ENCODE results near the gene CTSW.
A peak's percentile ranks its signal among the peaks of the same experiment; 100 is the strongest.

The CTSW gene

GRCh38 chr11:65907878-65908277 is 28.2 kb downstream of the CTSW start:
- no peaks in the 10 kb centered on the region for H3K27me3 ChIP-seq
- no peak for TF ChIP-seq CTCF (IDR thresholded peaks at IDR 0.05)
- H3K36me3 ChIP-seq = no peaks in the 10 kb centered on the region
- H3K9me3 ChIP-seq = no peaks in the 10 kb centered on the region
- H3K27ac ChIP-seq = no peak overlapping the region
- no peaks in the 10 kb centered on the region for H3K4me1 ChIP-seq (ENCODE audit: control insufficient read depth in 1 of 2, insufficient read depth in 1 of 2, low read depth in 1 of 2, low read length in 1 of 2)
- no peak overlapping the region for H3K4me3 ChIP-seq (ENCODE audit: low read depth in 1 of 2, low read length in 1 of 2)

- Histone ChIP-seq H3K27me3 (no peaks in the 10 kb centered on the region), H3K36me3 (peaks cover 2% of the 10 kb centered on the region), H3K4me3 (ENCODE audit: low read depth in 1 of 2, low read length in 1 of 2) (no peak overlapping the region), H3K9me3 (no peaks in the 10 kb centered on the region), H3K4me1 (ENCODE audit: control insufficient read depth in 1 of 2, insufficient read depth in 1 of 2, low read depth in 1 of 2, low read length in 1 of 2) (peaks cover 19 to 22% of the 10 kb centered on the region in 2 experiments), H3K27ac (no peak overlapping the region)
- no peak for TF ChIP-seq CTCF (IDR thresholded peaks at IDR 0.05)
These were observed 32.3 kb downstream of the CTSW start for GRCh38 chr11:65911682-65912568.

DNA sequence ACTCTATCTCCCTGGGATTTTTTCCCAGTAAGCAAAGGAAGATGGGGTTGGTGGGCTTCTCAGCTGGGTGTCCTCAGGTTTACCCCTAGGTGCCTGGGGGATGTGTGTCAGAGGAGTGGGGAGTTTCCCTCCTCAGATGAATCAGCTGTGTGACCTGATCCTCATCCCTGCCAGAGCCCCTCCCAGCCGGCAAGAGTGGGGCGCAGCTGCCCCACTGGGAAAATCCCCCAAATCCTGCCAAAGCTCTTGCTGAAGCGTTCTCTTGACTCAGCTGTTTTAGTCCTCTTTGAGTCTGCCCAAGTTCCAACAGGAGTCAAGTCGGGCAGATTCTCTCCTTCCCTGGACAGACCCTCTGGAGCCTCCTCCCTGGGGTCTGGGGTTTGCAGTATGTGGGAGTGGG is 33.2 kb downstream of the CTSW start:
- no peak for TF ChIP-seq CTCF (IDR thresholded peaks at IDR 0.05)
- H3K9me3 ChIP-seq = no peaks in the 10 kb centered on the region
- no peaks in the 10 kb centered on the region for H3K27me3 ChIP-seq
- H3K4me1 ChIP-seq (ENCODE audit: control insufficient read depth in 1 of 2, insufficient read depth in 1 of 2, low read depth in 1 of 2, low read length in 1 of 2) = peaks cover 28 to 32% of the 10 kb centered on the region in 2 experiments
- no peak overlapping the region for H3K27ac ChIP-seq
- H3K36me3 ChIP-seq = peaks cover 12% of the 10 kb centered on the region
- H3K4me3 ChIP-seq (ENCODE audit: low read depth in 1 of 2, low read length in 1 of 2) = no peak overlapping the region

DNA sequence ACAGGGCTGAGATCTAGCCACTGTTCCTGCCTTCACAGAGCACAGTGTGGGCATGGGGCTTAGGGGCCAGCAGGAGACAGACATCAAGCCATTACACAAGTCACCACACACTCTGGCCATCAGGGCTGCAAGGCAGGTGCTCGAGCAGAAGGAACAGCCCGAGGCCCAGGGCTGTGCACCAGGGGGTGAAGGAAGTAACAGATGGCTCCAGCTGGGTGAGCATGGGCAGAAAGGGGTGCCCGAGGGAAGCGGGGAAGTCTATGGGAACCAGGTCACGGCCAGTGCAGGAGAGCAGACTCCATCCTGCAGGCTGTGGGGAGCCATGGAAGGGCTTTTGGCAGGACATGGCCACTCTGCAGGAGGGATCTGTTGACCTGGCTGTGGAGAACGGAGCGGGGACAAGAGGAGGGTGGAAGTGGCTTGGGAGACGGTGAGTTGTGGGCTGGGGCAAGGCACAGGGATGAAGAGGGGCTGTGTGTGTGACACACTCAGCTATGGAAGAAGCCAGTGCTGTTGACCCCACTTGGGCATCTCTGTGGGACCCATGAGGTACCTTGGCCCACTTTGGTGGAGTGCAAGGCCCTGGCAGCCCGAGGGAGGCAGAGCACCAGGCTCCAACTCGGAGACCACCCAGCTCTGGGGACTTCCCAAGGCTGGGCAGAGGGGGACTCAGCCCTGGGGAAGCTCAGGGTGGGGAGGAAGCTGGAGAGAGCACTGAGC is 35.6 kb downstream of the CTSW start:
- Histone ChIP-seq H3K4me1 (ENCODE audit: control insufficient read depth in 1 of 2, insufficient read depth in 1 of 2, low read depth in 1 of 2, low read length in 1 of 2) (peaks cover 40 to 48% of the 10 kb centered on the region in 2 experiments), H3K27ac (peak overlapping the region; percentile 61), H3K4me3 (ENCODE audit: low read depth in 1 of 2, low read length in 1 of 2) (peak overlapping the region in 1 of 2 experiments; percentile 10), H3K27me3 (no peaks in the 10 kb centered on the region), H3K36me3 (peaks cover 12% of the 10 kb centered on the region), H3K9me3 (no peaks in the 10 kb centered on the region)
- TF ChIP-seq CTCF (IDR thresholded peaks at IDR 0.05) = no peak

DNA sequence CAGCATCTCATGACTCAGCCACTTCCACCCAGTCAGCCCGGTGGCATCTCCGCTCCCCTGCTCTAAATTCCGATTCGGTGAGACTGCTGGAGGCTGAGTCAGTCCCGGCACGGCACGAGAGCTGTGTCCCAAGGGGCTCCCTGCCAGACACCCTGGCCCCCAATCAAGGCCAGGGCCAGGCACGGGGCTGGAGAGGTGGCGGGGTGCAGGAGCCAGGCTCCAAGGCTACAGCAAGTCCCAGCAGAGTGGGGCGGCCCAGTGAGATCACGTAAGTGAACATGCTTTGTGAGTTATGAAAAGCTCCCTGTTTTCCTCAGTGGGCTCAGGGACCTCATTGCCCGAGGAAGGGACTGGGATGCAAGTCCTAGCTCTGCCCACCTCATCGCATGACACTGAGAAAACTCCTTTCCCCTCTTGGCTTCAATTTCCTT is 36.2 kb downstream of the CTSW start:
- TF ChIP-seq CTCF (IDR thresholded peaks at IDR 0.05) = no peak
- Histone ChIP-seq H3K4me1 (ENCODE audit: control insufficient read depth in 1 of 2, insufficient read depth in 1 of 2, low read depth in 1 of 2, low read length in 1 of 2) (peaks cover 46 to 54% of the 10 kb centered on the region in 2 experiments), H3K27me3 (no peaks in the 10 kb centered on the region), H3K27ac (peak overlapping the region; percentile 61), H3K9me3 (no peaks in the 10 kb centered on the region), H3K36me3 (peaks cover 12% of the 10 kb centered on the region), H3K4me3 (ENCODE audit: low read depth in 1 of 2, low read length in 1 of 2) (peak overlapping the region in 1 of 2 experiments; percentile 10)
